Endothelial cell of umbilical vein (primary cell): Measurements from ENCODE around the gene CACNG4. TPM values are rescaled to one million over a fixed set of nuclear protein-coding genes. Genes with fewer than 3 reads are reported as not detected.

ENCODE experiments used
- BruUV-seq: library from RNA; stranded (reverse); fragments of 400-500 nt; replicated peaks from 2 replicates; lab custom pipeline; 2021; lab: Mats Ljungman, UMichigan
- CTCF ChIA-PET: fragments of 300-600, 350-600 bp; sonication (Branson Sonifier 250); formaldehyde crosslinking; loops from one replicate; lab custom pipeline; 2021; ENCODE audit warnings: antibody characterized with exemption, inconsistent platforms; lab: Charles Lee
- POLR2A ChIA-PET: fragments of 300-600, 350-600 bp; sonication (Branson Sonifier 250); formaldehyde crosslinking; loops from one replicate; lab custom pipeline; 2021; ENCODE audit warnings: antibody characterized with exemption, inconsistent platforms; lab: Charles Lee
- DNase-seq: peaks from one replicate; pipeline ENCODE4 v3.0.0-alpha.2; 2011; ENCODE audit warnings: low read depth, low spot score
- FAIRE-seq: peaks from 2 replicates; lab custom pipeline; 2011; peaks lifted over from hg19 to GRCh38; lab: Jason Lieb, UNC
- H2AFZ ChIP-seq: 2 replicates; pipeline ENCODE4 v1.6.0; 2012; ENCODE audit warnings: low read depth, low read length, control low read depth, inconsistent platforms
- H3K27ac ChIP-seq: 2 replicates; pipeline ENCODE4 v1.5.1; 2011; ENCODE audit warnings: low read depth, mild to moderate bottlenecking, control low read depth, low read length, moderate library complexity; ENCODE audit not compliant: insufficient read depth
- H3K27me3 ChIP-seq, 2 experiments: 2 replicates each; pipeline versions ENCODE4 v1.6.0 to v1.6.1; 2011; ENCODE audit warnings: low read length in 2 of 2, mixed read lengths in 1 of 2; ENCODE audit not compliant: control insufficient read depth in 2 of 2, insufficient read depth in 2 of 2
- H3K36me3 ChIP-seq, 2 experiments: 2 replicates in 1 of 2; 3 replicates in 1 of 2; pipeline ENCODE4 v1.5.1; 2011; ENCODE audit warnings: low read length in 2 of 2, mild to moderate bottlenecking in 1 of 2, moderate library complexity in 1 of 2; ENCODE audit not compliant: control insufficient read depth in 2 of 2, insufficient read depth in 2 of 2; ENCODE audit errors: extremely low read depth in 1 of 2
- H3K4me1 ChIP-seq: 3 replicates; pipeline ENCODE4 v1.5.1; 2011; ENCODE audit warnings: mild to moderate bottlenecking, low read length; ENCODE audit not compliant: control insufficient read depth, insufficient read depth; ENCODE audit errors: extremely low read depth
- H3K4me2 ChIP-seq: 2 replicates; pipeline ENCODE4 v1.6.1; 2011; ENCODE audit warnings: low read length, control low read depth, mixed read lengths; ENCODE audit not compliant: insufficient read depth
- H3K4me3 ChIP-seq, 3 experiments: fragments of 200-600 bp in 1 of 3; sonication (generic), shearing (Covaris generic) in 1 of 3; replicated peaks in 1 of 3; 2 replicates each; pipeline ENCODE4 v1.5.1; 2011 to 2016; ENCODE audit warnings: control low read depth in 3 of 3, low read length in 3 of 3, mild to moderate bottlenecking in 2 of 3, inconsistent platforms in 1 of 3, low read depth in 1 of 3, moderate library complexity in 1 of 3; ENCODE audit not compliant: insufficient read depth in 1 of 3
- H3K79me2 ChIP-seq: 2 replicates; pipeline ENCODE4 v1.6.0; 2012; ENCODE audit warnings: low read length, inconsistent platforms; ENCODE audit not compliant: control insufficient read depth, insufficient read depth
- H3K9ac ChIP-seq: replicated peaks from 2 replicates; pipeline ENCODE3; 2011; ENCODE audit warnings: low read length, control low read depth; ENCODE audit not compliant: insufficient read depth; ENCODE audit errors: extremely low read depth
- H3K9me1 ChIP-seq: replicated peaks from 3 replicates; pipeline ENCODE4 v1.6.0; 2011; ENCODE audit warnings: mild to moderate bottlenecking, low read length; ENCODE audit not compliant: control insufficient read depth, insufficient read depth; ENCODE audit errors: extremely low read depth
- H3K9me3 ChIP-seq: replicated peaks from 2 replicates; pipeline ENCODE4 v1.5.1; 2012; ENCODE audit warnings: low read length, inconsistent platforms; ENCODE audit not compliant: control insufficient read depth, insufficient read depth
- H4K20me1 ChIP-seq: replicated peaks from 2 replicates; pipeline ENCODE3; 2011; ENCODE audit warnings: mild to moderate bottlenecking, low read length; ENCODE audit not compliant: control insufficient read depth, insufficient read depth; ENCODE audit errors: extremely low read depth
- CTCF ChIP-seq, 2 donors: IDR thresholded peaks; 1 replicate in 1 of 2; 2 replicates in 1 of 2; pipeline ENCODE4 v1.5.1; 2011; ENCODE audit warnings: low read length in 2 of 2, mild to moderate bottlenecking in 2 of 2, moderate library complexity in 2 of 2, control low read depth in 1 of 2, inconsistent platforms in 1 of 2, low read depth in 1 of 2; ENCODE audit not compliant: insufficient read depth in 1 of 2; ENCODE audit errors: extremely low read depth in 1 of 2
- FOS ChIP-seq: IDR thresholded peaks from 2 replicates; pipeline ENCODE4 v1.6.1; 2011; ENCODE audit warnings: mild to moderate bottlenecking, low read length, moderate library complexity, borderline replicate concordance; ENCODE audit not compliant: insufficient read depth
- GATA2 ChIP-seq: IDR thresholded peaks from 2 replicates; pipeline ENCODE4 v1.7.0; 2011; ENCODE audit warnings: low read depth, mild to moderate bottlenecking, moderate library complexity, mixed read lengths, low read length; ENCODE audit not compliant: insufficient read length, insufficient read depth
- JUN ChIP-seq: IDR thresholded peaks from 2 replicates; pipeline ENCODE4 v1.6.1; 2011; ENCODE audit warnings: borderline replicate concordance, low read depth; ENCODE audit not compliant: insufficient read length, insufficient read depth
- MAX ChIP-seq: IDR thresholded peaks from 2 replicates; pipeline ENCODE4 v1.6.1; 2011; ENCODE audit not compliant: insufficient read depth, insufficient read length
- POLR2A ChIP-seq: IDR thresholded peaks from 2 replicates; pipeline ENCODE4 v1.6.1; 2012; ENCODE audit warnings: low read depth, mild to moderate bottlenecking, control low read depth, low read length
- POLR2AphosphoS5 ChIP-seq: IDR thresholded peaks from 2 replicates; pipeline ENCODE4 v1.6.1; 2012; ENCODE audit warnings: low read depth, mild to moderate bottlenecking, control low read depth, low read length, moderate library complexity; ENCODE audit not compliant: insufficient read depth
- dilution Hi-C: fragments of 300-500 bp; cut with MboI; formaldehyde crosslinking; loops from one replicate; pipeline ENCODE4 v1.15.0; 2019; ENCODE audit warnings: low sequenced_read_pairs; ENCODE audit not compliant: extremely low pct_ligation_motif_present
- intact Hi-C: fragments of 100-400 bp; cut with micrococcal nuclease; formaldehyde crosslinking; loops from one replicate; pipeline ENCODE4 v1.10.0; 2022
- polyA plus RNA-seq, 4 experiments: library from polyadenylated mRNA; depleted of rRNA in 3 of 4; stranded (reverse) in 3 of 4; unstranded in 1 of 4; fragments of >200 nt; gene quantifications; 2 replicates each; pipeline versions ENCODE4 v1.2.1 to v1.2.3, GENCODE V29; 2011 to 2012; ENCODE audit warnings: missing spikeins in 1 of 4
- total RNA-seq: library from RNA; stranded (reverse); gene quantifications from 2 replicates; pipeline ENCODE4 v1.2.3, GENCODE V29; 2021

Gene CACNG4
- total and polyA plus RNA-seq, 2 donors (not counting 3 experiments of a cell fraction or from before 2014, with no cell fraction given): not detected

DNA sequence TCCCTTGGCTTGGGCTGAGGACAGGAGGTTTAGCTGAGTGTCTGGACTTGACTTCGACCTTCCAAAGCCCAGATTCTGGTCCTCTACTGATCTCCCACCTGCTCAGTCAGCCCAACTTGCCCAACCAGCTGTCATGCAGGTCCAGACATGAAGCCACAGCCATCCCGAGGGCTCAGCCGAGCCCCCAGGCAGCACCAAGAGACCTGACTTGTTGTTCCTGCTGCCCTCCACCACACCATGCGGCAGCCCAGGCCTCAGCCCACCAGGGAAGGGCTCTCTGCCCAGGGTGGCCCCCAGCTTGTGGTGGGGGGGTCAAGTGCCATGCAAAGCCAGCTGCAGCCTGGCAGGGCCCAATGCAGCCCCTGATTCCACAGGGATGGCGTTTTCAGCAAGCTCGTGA is 17.2 kb upstream of the CACNG4 start:
- dilution Hi-C loops (no loop called here), intact Hi-C loops (no loop called here)
- no peaks in the 10 kb centered on the region for H3K79me2 ChIP-seq
- H3K9ac ChIP-seq: no peak overlapping the region
- H3K9me1 ChIP-seq: no peaks in the 10 kb centered on the region
- TF ChIP-seq JUN: no peak
- no peak for TF ChIP-seq POLR2AphosphoS5
- no TSS peak for BruUV-seq
- peaks cover 19 to 24% of the 10 kb centered on the region in 2 experiments for H3K27me3 ChIP-seq
- FAIRE-seq (no peak), DNase-seq (no peak)
- H3K4me3 ChIP-seq: no peak overlapping the region
- peaks cover 2% of the 10 kb centered on the region for H3K4me1 ChIP-seq
- no peaks in the 10 kb centered on the region for H3K36me3 ChIP-seq
- no peaks in the 10 kb centered on the region for H4K20me1 ChIP-seq
- H2AFZ ChIP-seq: no peak overlapping the region
- CTCF ChIA-PET: no interaction called here
- H3K9me3 ChIP-seq: no peaks in the 10 kb centered on the region
- no peak overlapping the region for H3K27ac ChIP-seq
- POLR2A ChIA-PET: no interaction called here
- no peak overlapping the region for H3K4me2 ChIP-seq

DNA sequence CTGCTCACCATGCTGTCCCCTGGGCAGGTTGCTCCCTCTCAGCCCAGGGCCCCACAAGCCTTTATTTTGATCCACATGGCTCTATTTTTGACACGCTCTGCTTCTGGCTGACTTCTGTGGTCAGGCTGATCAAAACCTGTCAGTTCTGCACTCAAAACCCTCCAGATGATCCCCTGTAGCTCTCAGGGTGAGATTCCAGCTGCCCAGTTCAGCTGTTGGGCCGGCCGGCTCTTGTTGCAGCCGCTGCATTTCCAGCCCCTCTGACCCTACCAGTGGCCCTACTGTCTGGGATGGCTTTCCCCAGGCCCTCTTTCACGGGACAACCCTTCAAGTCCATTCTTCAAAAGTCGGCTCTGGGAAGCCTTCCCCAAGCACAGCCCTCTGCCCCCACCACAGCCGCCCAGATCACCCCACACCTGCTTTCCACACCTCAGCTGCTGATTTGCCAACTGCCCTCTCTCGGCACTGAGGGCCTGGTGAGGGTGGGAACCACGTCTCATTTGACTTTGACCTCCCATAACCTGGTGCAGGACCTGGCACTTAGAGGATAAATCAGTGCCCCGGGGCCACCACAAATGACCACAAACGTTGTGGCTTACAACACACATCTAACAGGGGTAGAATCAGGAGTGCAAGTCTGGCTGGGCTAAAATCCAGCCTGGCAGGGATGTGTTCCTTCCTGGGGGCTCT is 16.3 kb upstream of the CACNG4 start:
- no peaks in the 10 kb centered on the region for H4K20me1 ChIP-seq
- H3K36me3 ChIP-seq: no peaks in the 10 kb centered on the region
- ChIA-PET CTCF (no interaction called here), POLR2A (no interaction called here)
- H3K4me3 ChIP-seq: no peak overlapping the region
- H3K9me3 ChIP-seq: no peaks in the 10 kb centered on the region
- no peak for TF ChIP-seq POLR2A
- no peak for TF ChIP-seq GATA2
- no peak for TF ChIP-seq POLR2AphosphoS5
- TF ChIP-seq CTCF (IDR thresholded peaks at IDR 0.05; ENCODE audit: extremely low read depth in 1 of 2, insufficient read depth in 1 of 2, low read depth in 1 of 2, low read length in 2 of 2): no peak
- no peak for TF ChIP-seq FOS
- no peak for TF ChIP-seq MAX
- no TSS peak for BruUV-seq
- H3K4me2 ChIP-seq: no peak overlapping the region
- intact Hi-C loops: no loop called here
- H3K4me1 ChIP-seq: peaks cover 4% of the 10 kb centered on the region
- no peaks in the 10 kb centered on the region for H3K9me1 ChIP-seq
- H2AFZ ChIP-seq: no peak overlapping the region
- DNase-seq: no peak
- H3K79me2 ChIP-seq: no peaks in the 10 kb centered on the region
- H3K27me3 ChIP-seq: peaks cover 19 to 22% of the 10 kb centered on the region in 2 experiments
- FAIRE-seq: no peak
- H3K9ac ChIP-seq: no peak overlapping the region
- no peak overlapping the region for H3K27ac ChIP-seq
- dilution Hi-C loops: no loop called here
